Ovary (tissue), 3 donors: ENCODE data around the gene COMMD2.

Experiments
- POLR2A ChIP-seq: fragments of 450-650 bp; IDR thresholded peaks from one replicate; pipeline ENCODE4 v1.6.1; 2017; ENCODE audit warnings: antibody characterized with exemption, mild to moderate bottlenecking, moderate library complexity
- TF ChIP-seq, protein P1 (sequence below), 3 donors: fragments of 450-650 bp in 2 of 3; fragments of 200-600 bp in 1 of 3; IDR thresholded peaks; one replicate each; pipeline versions ENCODE4 v1.5.1 to v1.8.0; 2016 to 2022; ENCODE audit warnings: antibody characterized with exemption in 3 of 3, mild to moderate bottlenecking in 1 of 3
- donor health status: DM: no; HTN: no; CAD: no.

DNA sequence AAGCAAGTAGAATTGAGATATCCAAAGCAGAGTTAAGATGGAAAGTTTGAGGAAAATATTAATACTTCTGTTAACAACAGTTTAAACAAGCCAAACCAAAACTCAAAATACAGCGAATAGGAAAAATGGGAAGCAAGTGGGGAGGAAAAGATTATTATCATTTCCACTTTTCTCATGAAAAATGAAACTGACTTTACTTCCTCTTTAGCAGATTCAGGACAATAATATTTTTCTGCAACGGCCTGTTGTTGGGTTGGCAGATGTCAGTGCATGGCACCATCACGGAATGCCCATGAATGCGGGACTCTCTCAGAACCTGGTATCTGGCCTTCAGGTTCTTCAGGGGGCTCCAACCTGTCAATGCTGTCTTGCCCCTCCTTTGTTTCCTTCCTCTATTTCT, 28.9 kb upstream of the COMMD2 start:
- TF ChIP-seq, protein P1, sequence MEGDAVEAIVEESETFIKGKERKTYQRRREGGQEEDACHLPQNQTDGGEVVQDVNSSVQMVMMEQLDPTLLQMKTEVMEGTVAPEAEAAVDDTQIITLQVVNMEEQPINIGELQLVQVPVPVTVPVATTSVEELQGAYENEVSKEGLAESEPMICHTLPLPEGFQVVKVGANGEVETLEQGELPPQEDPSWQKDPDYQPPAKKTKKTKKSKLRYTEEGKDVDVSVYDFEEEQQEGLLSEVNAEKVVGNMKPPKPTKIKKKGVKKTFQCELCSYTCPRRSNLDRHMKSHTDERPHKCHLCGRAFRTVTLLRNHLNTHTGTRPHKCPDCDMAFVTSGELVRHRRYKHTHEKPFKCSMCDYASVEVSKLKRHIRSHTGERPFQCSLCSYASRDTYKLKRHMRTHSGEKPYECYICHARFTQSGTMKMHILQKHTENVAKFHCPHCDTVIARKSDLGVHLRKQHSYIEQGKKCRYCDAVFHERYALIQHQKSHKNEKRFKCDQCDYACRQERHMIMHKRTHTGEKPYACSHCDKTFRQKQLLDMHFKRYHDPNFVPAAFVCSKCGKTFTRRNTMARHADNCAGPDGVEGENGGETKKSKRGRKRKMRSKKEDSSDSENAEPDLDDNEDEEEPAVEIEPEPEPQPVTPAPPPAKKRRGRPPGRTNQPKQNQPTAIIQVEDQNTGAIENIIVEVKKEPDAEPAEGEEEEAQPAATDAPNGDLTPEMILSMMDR (IDR thresholded peaks at IDR 0.05) = no peak
- TF ChIP-seq POLR2A = no peak
